Subcutaneous adipose tissue (tissue), 4 donors: ENCODE measurements around the gene KAZN. TPM values are rescaled to one million over a fixed set of nuclear protein-coding genes. Genes with fewer than 3 reads are reported as not detected.

Experiments
- total RNA-seq, 4 donors: library from RNA; depleted of rRNA; stranded (reverse); fragments of >200 nt; gene quantifications; one replicate each; pipeline ENCODE4 v1.1.0, GENCODE V29; 2016
- TF ChIP-seq, protein P1 (sequence below): fragments of 450-650 bp; IDR thresholded peaks from one replicate; pipeline ENCODE4 v1.5.1; 2016; ENCODE audit warnings: low read depth, mild to moderate bottlenecking, control low read depth, antibody characterized with exemption, moderate library complexity

The KAZN gene
- total RNA-seq, 4 donors from 2014 or later = 7.5 to 22.2 (median 10.4) TPM

DNA sequence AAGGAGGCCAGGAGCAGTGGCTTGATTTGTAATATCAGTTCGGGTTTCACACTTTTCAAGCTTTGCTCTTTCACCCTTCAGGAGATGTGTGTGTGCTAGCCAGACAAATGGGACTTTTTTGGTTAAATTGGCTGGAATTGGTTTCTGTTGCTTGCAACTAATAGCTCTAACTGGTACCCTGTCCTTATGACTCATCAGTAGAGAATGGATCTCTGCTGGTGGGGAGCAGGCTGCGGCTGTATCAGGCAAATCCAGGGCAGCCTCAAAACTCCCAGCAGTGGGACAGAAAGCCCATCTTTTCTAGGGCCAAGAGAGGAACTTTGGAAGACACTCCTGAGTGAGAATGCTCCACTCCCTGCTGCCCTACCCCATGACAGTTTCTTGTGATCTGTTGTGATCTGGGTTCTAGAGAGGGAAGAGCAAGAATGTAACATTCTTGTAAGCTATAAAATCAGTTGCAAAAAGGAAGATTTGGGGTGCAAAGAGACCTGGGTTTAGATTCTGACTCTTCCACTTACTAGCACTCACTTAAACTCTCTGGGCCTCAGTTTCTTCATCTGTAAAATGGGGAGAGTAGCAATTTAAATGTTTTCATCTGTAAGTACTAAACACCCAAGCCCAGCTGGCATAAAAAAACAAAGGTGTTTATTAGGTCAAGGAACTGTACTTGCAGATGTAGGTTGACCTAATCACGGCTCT is 298.0 kb downstream of the KAZN start:
- TF ChIP-seq, protein P1, sequence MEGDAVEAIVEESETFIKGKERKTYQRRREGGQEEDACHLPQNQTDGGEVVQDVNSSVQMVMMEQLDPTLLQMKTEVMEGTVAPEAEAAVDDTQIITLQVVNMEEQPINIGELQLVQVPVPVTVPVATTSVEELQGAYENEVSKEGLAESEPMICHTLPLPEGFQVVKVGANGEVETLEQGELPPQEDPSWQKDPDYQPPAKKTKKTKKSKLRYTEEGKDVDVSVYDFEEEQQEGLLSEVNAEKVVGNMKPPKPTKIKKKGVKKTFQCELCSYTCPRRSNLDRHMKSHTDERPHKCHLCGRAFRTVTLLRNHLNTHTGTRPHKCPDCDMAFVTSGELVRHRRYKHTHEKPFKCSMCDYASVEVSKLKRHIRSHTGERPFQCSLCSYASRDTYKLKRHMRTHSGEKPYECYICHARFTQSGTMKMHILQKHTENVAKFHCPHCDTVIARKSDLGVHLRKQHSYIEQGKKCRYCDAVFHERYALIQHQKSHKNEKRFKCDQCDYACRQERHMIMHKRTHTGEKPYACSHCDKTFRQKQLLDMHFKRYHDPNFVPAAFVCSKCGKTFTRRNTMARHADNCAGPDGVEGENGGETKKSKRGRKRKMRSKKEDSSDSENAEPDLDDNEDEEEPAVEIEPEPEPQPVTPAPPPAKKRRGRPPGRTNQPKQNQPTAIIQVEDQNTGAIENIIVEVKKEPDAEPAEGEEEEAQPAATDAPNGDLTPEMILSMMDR = no peak

DNA sequence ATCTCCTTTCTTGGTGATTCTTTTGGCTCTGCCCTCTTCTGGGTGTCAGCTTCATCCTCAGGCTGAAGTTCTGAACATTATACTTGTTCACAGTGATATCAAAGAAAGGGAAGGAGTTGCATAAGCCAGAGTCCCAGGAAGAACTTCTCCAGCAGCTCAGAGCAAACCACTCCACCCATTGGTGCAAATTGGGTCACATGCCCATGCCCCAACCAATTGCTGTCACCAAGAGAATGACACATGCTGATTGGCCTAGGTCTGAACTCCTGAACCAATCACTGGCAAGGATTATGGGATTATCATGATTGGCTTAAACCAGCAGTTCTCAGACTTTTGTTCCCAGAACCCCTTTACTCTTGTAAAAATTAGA is 298.6 kb downstream of the KAZN start:
- TF ChIP-seq, protein P1 = no peak

DNA sequence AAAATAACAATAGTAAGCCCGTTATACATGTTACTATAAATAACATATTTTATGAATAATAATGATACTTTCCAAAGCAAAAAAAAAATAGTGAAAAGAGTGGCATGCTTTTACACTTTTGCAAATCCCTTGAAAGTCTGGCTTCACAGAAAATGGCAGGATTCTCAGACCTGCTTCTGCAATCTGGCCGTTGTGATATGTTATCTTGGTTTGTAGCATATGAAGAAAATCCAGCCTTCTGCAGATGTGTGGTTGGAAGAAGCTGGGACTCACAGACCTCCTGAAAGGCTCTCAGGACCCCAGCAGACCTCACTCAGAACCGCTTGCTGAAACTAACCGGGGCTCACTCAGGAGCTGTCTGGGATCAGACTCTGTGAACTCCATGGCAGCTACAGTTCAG is 299.1 kb downstream of the KAZN start:
- TF ChIP-seq, protein P1 = no peak

DNA sequence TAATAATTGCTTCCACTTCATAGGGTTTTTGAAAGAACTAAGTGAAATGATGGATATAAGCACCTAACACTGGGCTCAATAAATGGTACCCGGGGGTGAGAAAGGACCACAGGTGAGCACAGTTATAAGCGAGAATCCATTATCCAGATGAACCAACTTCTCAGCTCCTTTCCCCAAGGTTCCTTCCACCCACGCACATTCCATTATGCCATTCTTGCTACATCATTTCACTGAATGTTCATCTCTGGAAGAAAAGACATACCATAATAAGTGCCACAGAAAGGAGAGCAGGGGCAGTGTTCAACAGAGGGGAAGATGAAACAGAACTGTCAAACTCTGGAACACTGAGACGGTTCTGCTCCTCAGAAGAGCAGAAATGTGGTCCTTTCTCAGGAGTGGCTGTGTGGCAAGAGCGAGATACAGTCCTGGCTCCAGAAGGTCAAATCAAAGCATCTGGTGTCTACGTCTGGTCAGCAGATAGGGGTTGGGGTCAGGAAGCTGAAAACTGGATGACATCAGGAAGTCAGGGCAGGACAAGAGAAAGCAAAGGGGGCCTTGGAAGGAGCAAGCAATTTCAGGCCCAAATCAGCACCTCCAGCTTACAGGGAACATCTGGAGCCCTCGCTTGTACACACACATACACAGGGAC is 299.6 kb downstream of the KAZN start:
- TF ChIP-seq, protein P1 = no peak

DNA sequence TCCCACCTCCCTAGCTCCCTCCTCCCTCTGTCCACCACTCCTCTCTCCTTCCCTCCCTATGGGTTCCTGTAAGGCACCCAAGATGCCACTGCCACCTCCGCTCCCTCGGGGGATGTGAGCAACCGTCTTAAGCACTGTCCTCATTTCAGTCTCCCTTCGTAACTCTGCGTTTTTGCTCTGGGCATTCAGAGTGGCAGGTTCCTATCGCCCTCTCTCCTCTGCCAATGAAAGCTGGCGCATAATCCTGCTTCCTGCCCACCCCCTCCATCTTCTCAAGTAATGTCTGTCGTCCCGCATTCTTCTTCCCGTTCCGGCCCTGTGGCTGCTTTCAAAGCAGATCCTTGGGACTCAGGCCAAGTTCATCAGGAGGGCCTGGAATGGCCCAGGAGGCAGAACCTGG is 301.2 kb downstream of the KAZN start:
- TF ChIP-seq, protein P1 = no peak

DNA sequence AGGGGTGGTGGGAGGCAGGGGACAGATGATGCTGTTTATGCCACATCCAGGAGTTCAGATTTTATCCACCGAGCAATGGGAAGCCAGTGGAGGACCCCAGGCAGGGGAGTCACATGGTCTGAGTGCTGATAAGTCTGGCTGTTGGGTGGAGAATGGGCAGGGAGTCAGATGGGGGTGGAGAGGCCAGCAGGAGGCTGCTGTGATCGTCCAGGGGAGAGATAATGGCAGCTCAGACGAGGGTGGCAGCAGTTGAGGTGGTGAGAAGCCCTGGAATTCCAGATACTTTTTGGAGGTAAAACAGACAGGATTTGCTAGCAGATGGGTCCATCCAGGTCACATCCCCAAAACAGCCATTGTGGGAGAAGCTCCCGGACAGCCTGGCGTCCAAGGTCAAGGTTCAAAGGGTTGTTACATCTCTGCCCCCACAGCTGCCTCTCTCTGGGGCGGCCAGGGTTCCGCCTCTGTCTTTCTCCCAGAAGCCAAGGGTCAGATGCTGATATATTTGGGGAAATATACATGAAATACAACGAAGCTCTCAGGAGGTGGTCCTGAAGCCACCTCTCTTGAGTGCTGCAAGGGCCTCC is 303.0 kb downstream of the KAZN start:
- TF ChIP-seq, protein P1 = no peak

DNA sequence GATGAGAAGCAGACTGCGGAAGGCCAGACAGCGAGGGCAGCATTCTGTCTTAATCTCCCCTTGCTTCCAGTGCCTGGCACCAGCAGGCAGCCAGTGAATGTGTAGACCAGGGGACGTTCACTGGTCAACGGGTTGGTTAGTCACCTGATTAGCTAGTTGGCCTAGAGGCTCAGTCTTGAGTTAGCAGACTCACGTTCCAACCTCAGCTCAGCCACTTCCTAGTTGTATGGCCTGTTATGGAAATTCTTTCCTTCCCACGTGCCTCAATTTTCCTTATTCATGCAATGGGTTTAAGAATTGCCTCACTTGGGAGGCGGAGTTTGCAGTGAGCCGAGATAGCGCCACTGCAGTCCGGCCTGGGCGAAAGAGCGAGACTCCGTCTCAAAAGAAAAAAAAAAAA is 305.4 kb downstream of the KAZN start:
- TF ChIP-seq, protein P1 = no peak
